Islet precursor cell (in vitro differentiated cells): ENCODE results near the gene TMTC2.
A peak's percentile ranks its signal among the peaks of the same experiment; 100 is the strongest.

Experiments
- DNase-seq: peaks from one replicate; pipeline ENCODE4 v3.0.0-alpha.2; 2018

TMTC2 gene

DNA sequence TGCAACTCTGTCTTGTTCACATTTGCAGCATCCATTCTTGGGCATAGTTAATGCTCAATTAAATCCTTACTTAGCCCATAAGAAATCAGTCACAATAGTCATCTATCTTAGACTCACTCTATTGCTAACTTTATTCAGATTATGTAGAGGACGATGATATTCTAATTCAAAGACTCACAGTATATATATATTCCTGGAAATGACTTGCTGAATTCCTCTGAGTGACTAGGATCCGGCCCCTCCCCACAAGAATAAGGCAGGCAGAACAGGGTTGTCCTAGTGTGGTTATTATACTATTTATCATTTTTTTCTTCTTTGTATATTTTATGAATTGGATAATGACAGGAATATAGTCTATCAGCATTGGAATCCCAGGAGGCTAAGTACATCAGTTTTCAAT lies 275.1 kb downstream of the TMTC2 start:
- DNase-seq: no peak

DNA sequence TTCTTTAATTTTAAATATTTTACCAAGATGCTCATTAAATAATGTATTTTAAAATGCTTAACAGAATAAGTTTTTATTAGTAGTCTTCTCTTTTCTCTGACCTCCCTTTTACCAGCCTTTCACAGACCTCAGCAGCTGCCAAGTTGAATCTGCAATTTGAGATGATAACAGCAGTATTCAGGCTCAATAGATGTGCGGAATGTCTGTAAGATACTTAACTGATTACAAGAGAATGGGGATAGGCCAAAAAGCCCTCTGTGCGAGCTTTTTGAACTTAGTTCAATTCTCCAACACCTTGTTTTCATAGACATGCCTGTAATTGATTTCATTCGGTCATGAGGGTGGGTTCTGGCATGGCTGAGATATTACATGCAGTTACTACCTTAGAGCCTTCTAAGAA lies 277.2 kb downstream of the TMTC2 start:
- DNase-seq: no peak

DNA sequence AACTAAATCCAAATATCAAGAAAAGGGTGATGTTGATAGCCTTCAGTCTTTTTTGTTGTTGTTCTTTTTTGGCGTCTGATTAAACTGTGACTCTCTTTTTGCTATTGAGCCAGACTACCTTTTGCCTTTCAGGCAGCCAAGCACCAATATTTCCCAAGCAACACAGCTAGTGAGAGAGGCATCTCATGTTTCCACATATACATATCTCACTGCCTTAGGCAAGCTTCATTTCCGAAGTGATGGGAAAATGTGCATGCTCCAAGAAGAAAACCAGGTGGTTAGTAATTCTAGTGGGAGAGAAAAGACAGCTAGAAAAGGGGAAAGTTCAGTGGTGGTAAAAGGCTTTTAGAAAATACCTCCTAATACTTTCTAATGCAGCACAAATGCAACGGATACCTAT lies 277.7 kb downstream of the TMTC2 start:
- DNase-seq: no peak

DNA sequence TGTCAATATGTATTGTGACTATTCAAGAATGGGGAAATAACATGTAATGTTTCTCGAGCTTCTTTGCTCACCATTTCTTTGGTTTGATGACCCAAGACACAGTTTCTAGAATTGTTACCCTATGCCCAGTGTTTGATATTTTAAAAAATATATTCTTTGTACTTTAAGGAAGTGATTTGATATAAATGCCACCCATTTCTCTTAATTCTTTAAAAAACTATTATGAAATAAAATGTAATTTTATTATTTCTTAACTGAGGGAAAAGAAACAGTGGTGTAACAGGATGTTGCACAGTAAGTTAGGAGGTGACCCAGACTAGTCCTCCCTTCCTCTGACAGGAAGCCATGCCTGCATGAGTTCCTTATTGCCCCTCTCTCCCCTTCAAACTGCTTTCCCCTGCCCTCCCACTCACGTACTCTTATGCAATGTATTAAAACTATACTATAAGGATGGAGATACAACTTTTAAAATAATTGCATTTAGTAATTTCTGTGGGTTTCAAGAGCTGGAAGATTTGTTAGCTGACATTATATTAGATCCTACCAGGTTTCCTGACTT lies 279.4 kb downstream of the TMTC2 start:
- DNase-seq: no peak

DNA sequence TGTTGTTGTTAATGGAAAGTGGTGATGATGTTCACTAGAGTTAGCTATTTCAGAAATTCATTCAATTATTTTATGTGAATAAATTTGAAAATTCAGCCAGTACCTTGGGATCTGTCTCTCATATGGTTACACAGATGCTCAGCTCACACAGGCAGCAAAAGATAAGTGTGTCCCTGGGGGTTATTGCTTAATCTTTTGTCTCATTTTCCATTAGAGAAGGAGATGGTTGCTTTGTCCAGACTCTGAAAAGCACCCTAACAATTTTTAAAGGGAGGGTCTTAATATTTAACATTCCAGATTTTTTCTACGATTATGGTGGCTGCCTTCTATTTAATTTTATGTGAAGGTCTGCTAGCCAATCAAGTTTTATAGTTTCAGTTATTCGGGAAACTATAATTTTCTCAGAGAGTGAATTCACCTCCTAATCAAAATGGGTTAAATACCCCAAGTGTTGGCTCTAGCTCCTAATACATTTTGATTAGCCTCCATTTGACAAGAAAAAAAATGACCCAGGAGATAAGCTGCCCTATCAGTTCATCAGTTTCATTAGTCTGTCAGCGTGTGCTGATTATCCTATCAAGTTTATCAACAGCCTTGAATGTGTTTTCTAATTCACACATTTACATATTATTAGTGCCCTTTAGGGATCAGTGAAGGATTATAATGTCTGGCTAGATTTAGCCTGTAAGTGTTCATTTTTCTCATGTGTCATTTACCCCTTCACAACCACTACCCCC lies 282.1 kb downstream of the TMTC2 start:
- DNase-seq: no peak

DNA sequence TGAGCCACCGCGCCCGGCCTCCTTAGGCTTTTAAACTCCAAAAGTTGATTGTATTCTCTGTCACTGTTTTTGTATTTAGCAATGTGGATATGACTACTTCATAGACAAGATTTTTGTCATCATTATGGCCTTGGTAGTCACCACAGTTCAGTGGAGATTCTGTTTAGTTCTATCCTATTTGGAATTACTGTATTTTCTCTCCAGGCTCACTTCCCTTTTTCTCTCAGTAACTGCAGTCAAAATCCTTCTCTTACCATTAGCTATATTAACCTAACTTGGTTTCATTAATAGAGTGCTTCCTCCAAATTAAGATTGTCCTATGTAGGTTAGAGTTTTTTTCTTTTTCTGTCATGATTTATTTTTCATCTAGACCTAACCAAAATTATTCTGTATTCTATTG lies 283.9 kb downstream of the TMTC2 start:
- DNase-seq: no peak

DNA sequence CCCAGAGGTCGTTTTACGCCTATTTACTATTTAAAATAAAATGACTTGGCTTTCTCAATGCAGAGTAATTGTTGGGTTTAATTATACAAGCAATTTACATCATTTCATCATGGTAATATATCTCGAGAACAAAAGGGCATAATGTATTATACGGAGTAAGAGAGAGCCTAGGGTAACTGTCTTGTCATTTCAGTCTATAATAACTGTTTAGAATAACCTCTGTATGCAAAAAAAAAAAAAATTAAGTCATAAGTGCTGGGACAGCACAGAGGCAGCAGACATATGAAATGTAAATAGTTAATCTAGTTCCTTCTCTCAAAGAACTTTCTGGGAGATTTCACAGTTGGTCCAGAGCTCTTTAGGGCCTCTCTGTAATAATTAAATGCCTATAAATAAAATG lies 284.9 kb downstream of the TMTC2 start:
- DNase-seq: no peak

DNA sequence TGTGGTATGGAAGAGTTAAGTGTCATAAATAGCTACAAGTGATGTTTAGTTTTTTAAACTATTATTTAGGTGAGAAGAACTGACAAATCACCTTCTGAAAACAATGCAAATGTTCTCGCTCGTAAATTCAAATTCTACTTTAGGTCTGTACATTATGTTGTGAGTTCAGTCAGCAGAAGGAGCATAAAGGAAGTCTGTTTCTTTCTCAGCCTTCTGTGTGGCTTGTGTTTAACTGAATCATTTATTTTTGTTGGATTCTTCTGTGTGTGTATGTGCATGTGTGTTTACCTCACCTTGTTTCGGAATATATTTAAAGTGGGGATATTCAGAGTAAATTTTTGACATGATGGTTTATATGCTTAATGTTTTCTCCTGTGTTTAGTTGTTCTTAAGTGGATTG lies 285.9 kb downstream of the TMTC2 start:
- DNase-seq: no peak

DNA sequence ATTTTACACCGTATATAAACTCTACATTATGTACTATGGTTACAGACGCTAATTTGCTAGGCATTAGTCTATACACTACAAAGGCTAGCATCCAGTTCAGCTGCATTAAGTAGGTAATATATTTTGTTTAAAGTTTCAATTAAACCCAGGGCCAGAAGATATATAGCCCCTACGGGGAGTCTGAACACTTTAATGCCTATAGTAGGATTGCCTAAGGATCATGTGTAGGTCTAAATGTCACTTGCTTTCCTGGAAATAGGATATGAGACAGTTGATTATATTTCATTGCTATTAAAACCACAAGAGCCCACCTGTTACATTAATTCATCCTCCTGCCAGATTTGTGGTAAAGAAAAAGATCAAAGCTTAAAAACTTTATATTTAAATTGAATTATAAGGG lies 286.9 kb downstream of the TMTC2 start:
- no peak for DNase-seq

DNA sequence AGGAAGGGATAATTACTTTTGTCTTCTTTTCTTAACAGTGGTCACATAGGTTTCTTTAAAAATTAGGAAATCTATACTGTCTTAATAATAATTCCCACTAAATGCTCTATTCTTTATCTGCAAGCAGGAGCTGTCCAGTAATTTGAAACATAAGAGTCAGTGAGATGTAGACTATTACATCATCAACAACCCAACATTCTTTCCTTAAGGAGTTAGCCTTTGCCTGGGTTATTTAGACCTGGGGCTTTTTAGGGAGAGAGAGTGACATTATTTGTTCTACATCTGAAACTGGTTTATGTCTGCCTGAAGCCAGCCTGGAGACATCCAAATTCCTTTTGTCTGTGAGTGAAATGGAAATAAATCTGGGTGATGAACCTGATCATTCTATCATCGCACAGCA lies 294.4 kb downstream of the TMTC2 start:
- no peak for DNase-seq

DNA sequence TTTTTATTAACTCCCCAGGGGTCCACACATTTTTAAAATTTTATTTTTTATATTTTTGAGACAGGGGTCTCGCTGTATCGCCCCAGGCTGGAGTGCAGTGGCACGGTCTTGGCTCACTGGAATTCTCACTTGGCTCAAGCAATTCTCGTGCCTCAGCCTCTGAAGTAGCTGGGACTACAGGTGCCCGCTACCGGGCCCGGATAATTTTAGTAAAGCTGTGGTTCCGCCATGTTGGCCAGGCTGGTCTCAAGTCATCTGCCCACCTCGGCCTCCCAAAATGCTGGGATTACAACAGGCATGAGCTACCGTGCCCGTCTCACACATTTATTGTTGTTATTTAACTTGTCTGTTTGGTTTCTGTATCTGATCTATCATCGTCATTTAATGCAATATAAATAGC lies 307.4 kb downstream of the TMTC2 start:
- DNase-seq: no peak

DNA sequence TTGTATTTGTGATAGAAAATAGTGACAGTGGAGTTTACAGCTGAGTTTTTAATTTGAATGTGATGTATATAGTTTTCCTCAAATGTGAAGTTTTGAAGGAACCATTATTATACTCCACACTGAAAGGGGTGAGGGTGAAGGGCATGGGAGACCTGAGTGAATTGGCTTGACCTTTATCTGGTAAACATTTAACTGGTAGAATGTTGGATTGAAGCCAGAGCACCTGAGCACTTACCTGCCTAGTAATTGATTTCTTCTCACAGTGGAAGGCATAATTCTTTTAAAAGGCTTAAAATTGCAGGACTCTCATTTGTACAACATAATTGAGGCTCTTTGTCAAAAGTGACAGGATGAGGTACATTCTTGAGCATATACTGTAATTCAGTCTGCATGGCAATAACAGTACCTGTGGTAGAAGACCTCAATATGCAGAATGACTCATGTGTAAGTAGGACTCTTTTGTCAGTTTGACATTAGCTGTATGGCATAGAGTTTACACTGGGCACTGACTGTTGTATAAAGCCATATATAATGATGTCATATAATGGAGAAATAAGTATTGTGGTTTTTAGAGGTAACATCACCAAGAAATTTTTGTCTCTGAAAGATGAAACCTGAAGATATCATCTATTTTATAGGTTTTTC lies 309.6 kb downstream of the TMTC2 start:
- no peak for DNase-seq

DNA sequence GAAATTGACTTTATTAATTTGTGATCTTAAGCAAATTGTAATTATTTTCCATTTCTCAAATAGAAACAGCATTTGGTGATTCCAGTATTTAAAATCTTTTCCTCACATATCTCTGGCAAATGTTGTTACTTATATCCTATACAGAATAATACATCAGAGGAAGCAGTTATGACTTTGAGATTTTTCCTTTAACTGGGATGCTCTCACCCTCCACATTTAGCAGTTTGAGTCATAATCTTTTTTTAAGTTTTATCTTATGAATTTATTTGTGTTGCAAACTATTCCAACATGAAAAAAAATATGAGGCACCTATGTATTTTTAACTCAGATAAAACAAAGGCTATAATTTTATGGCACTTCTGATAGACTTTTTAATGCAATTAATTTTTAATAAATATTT lies 311.8 kb downstream of the TMTC2 start:
- no peak for DNase-seq

DNA sequence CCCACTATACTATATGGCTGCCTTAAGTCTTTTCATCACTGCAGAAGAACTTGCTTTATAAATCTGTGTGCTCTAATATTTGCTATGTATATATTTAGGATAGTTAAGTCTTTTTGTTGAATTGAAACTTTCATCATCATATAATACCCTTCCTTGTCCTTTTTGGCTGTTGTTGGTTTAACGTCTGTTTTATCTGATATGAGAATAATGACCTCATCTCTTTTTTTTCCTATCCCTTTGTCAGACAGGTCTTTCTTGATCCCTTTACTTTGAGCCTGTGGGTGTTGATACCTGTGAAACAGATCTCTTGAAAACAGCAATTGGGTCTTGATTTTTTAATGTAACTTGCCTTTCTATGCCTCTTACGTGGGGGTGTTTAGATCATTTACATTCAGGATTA lies 316.3 kb downstream of the TMTC2 start:
- DNase-seq: no peak

DNA sequence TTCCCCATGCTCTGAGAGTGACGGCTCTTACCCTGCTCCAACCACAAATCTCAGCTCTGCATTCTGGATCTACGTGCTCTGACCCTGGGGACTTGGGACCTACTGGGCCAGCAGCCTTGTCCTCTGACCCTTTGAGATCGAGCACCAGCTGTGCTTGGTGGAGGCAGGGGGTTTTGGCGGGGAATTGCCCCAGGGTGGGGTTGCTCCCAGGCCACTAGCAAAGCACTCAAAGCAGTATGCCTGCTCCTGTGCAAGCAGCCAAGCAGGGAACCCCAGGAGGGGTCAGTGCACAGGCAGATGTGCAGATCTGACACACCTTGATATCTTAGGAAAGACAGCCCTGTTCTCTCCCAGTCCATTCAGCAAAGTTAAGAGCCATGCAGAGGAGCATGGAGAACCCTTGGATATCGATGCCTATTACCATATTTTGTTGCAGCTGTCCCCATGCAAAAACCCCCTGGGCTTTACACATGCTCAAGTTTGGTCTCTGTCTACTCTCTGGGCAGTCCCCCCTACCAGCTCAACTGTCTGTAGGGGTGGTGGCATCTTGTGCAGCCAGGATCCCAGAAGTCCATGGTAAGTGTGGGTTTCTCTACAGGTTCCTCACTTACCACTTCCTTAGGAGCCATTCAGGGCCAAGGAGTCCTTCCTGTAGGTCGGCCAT lies 319.0 kb downstream of the TMTC2 start:
- DNase-seq: no peak

DNA sequence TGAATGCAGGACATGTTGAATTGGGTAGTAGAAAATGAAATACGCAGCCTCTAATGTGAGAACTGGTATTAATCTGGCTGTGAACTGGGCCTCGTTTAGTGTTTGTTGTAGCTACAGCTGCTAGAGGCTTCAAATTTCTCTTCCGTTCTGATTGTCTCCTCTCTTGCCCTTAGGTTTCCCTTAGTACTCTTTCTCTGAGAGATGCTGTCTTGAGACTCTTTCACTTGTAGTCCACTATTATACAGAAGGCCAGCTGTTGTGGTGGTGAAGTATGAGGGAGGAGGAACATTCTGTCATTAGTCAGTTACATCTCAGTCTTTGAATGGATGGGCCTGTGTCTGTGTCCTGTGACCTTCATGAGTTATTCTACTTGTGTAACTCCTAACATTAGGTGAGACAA lies 322.0 kb downstream of the TMTC2 start:
- DNase-seq: no peak

DNA sequence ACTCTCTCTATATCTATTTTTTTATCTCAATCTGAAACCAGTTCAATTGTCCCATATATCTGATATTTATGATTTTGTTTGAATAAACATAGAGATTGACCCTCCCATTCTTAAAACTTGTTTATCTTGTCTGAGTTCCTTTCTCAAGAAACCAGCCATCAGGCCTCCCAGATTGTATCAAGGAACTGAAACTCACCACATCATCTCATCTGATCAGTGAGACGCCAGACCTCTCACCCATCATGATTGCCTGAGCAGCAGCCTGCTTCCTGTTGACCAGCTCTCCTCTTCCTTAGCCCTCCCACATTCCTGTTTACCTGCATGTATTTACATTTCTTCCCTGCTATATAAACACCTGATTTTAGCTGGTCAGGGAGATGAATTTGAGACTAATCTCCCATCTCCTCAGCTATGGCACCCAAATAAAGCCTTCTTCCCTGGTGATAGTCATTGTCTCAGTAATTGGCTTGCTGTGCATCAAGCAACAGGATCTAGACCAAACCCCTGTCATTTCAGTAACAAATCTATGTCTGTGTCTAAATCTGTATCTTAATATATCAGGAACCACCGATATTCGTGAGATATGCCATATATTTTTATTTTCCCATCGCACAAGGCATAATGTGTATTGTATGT lies 323.6 kb downstream of the TMTC2 start:
- DNase-seq: no peak

DNA sequence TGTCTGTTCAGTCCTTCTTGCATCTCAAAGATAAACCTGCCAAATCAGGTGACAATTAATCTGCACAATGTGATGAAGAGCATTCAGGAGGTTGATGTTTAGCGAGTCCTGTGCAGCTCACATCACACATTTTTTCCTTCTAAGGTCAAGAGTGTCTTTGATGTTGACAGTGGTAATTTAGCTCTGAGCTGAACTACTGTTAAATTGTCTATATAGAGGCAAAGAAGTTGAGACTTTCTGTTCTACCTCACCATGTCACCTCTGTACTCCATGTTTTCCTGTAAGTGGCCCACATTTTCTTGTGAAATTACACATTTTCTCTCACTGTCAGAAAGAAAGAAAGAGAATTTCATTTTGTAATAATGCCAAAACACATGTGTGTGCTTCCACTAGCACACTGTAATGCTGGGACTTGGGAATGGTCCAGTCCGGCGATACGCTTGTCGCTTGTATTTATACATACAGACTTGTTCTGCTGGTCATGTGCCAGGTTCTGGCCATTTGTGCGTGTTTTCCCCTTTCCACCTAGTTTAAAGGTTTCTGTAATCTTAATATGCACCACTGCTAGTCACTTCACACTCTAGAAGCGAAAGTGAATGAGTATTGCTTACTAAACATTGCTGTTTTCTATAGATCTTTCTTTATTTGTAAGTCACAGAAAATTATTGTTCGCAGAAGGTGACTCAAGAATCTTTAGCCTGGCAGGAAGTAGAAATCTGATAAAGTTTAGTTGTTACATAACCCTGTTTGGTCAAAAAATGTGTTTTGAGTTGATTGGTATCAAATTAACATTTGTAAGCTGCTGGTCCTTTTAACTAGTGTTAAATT lies 328.9 kb downstream of the TMTC2 start:
- DNase-seq: no peak

DNA sequence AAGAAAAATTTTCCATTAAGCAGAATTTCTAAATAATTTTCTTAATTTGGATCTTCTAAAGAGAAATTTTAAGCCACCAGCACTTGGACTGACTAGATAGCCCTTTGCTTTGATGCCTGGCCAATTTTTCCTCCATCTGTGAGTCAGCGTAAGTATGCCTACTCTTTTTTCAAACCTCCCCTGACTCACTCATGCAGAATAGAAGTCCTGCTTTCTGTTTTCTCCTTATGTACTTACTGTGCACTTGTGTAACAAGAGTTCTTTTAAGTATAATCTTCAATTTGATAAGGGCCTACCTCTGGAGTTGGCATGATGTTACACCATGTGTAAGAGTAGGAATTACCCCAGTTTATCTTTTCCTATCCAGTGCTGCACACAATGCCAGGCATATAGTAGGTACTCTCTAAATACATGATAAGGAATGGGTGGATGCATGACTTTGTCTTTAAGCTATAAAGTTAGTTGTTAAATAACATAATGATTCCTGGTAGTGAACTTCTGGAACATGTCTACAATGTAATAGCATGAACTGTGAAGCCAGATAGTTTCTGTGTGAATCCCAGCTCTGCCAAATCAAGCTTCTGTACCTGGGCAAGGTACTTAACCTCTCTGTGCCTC lies 329.6 kb downstream of the TMTC2 start:
- DNase-seq: peak; percentile 68

DNA sequence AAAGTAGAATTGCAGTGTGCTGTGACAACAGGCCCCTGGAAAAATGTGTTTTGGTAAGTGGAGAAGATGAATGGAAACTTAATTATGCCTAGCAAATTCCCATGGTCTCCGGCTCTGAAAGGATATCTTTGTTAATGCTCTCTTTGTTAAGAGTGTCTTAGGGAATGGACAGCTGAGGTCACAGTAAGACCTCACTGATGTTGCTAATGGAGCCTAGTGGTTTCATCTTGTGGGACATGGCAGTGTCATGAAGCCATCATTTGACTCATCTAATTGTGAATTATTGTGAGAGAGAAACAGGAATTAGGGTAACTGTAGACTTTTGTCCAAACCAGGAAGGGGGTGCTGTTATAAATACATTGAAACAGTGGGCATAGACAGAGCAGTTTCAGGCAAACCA lies 330.3 kb downstream of the TMTC2 start:
- peak; percentile 64 for DNase-seq

DNA sequence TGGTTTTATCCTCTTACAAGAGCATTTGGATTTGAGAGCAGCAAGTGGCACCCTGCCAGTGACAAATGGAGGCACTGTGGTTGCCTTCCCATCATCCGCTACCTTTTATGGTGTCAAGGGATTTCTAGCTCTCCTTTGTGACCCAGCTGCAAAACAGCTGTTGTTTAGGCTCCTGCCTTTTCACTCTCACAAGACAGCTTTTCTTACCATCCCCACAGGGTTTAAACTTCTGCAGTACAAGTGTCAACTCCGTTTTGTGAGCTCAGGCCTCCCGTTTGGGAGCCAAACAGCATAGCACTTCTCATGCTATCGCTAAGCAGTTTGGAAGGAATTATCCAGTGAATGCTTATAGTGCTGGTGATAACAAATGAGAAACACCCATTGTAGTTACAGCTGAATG lies 331.4 kb downstream of the TMTC2 start:
- DNase-seq: no peak

DNA sequence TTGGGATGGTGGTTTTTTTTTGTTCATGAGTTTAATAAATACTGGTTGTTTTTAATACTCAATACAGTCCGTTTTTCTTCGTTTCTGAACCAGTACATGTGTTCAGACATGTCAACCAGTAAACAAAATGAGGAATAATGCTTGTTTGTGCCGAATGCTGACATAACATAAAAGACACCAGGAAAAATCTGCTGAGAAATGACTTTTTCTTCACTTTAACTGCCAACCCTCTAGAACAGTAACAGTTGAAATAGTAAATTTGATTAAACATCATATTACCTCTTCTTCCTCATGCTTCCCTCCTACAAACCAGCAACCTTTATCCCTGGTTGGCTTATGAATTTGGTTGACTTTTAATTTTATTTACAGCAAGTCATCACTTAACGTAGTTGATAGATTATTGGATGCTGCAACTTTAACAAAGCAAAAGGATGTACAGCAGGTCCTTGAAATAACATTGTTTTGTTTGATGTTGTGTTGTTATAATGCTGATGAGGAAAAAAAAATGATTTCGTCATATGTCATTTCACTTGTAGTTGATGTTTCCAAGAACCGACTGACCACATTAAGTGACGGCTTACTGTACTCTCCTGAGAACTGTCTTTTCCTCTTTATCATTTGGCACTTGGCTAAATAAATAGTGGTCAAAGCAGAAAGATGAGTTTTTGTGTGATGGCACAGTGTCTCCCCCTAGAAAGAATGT lies 340.5 kb downstream of the TMTC2 start:
- no peak for DNase-seq
